GM21825 (cell line): Measurements from ENCODE around the gene SPIN1.

Source experiments
- ATAC-seq: cut with Tn5 transposase; IDR thresholded peaks from one replicate; pipeline ENCODE4 v1.9.1; 2021; ENCODE audit warnings: mild to moderate bottlenecking, moderate library complexity; ENCODE audit not compliant: unreplicated experiment

SPIN1 gene

DNA sequence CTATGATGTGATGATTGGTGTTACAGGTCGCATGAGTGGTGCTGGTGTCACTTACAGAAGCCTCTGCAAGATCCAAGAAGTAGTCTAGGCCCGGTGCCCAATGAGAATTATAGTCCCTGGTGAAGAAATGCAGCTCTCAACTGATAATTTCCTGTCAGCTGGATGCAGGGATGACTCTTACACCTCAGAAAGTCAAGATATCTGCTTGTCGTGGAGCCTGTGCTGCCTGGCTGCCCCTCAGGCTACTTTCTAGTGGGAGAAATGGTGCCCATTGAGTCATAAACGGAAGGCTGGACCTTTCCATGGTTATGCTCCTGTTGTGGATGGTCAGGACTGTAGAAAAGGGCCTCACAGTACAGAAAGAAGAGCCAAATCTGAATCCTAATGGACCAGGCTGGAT is 99.9 kb downstream of the SPIN1 start:
- no peak for ATAC-seq

DNA sequence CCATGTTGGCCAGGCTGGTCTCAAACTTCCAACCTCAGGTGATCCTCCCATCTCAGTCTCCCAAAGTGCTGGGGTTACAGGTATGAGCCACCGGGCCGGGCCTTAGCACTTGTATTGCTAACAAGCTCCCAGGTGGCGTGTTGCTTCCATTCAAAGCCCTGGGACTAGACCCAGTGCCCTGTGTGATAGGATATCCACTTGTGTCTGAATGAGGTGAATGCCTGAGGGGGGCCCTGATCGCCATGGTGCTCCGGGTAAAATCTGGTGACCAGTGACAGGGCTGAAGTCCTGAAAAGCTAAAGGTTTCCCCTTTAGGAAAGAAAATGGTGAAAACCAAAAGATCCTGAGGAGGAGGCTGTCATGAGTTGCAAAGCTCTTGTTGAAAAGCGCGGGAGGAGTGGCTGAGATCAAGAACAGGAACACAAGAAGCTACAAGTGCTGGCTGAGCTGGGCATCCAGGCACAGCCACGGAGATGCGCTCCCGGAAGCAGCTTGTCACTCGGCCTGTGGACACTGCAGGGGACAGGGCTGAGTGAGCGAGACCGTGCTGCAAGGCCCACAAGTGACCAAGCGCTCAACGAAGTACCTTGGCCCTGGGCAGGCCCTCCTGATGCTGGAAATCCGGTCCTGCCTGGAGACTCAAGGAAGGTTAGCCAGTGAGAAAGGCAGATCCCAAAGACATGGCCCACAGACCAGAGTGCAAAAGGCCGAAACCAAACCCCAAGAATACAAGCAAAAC is 106.9 kb downstream of the SPIN1 start:
- ATAC-seq, result no peak

DNA sequence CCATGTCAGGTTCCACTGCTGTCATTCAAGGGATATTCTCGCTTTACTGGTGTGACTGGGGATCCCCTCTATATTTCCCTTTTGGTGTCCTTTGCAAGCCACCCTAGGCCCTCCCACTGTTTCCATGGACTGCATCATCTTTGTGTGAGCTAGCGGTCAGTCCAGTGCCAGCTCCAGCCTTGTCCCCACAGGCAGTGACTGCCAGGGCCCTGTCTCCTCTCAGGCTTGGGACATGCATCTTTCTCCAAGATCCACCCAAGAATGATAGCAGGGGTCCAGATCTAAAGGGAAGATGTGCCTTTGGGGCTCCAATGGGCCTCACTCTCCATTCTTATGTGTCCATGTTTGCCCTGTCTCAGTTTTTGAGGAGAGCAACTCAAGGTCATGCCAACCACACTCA is 109.0 kb downstream of the SPIN1 start:
- ATAC-seq, result no peak

GRCh38 chr9:88498880-88499279 is 110.6 kb downstream of the SPIN1 start:
- ATAC-seq, result no peak

DNA sequence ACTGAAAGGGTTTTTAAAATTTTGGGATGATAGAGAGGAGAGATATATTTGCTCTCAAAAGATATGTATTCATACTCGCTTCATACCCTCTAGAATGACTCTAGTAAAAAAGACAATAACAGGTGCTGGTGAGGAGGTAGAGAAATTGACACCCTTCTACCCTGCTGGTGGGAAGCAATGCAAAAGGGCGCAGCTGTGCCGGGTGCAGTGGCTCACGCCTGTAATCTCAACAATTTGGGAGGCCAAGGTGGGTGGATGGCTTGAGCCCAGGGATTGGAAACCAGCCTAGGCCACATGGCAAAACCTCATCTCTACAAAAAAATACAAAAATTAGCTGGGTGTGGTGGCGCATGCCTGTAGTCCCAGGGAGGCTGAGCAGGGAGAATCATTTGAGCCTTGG is 112.8 kb downstream of the SPIN1 start:
- no peak for ATAC-seq

GRCh38 chr9:88502552-88503034 is 114.3 kb downstream of the SPIN1 start:
- ATAC-seq, result no peak

DNA sequence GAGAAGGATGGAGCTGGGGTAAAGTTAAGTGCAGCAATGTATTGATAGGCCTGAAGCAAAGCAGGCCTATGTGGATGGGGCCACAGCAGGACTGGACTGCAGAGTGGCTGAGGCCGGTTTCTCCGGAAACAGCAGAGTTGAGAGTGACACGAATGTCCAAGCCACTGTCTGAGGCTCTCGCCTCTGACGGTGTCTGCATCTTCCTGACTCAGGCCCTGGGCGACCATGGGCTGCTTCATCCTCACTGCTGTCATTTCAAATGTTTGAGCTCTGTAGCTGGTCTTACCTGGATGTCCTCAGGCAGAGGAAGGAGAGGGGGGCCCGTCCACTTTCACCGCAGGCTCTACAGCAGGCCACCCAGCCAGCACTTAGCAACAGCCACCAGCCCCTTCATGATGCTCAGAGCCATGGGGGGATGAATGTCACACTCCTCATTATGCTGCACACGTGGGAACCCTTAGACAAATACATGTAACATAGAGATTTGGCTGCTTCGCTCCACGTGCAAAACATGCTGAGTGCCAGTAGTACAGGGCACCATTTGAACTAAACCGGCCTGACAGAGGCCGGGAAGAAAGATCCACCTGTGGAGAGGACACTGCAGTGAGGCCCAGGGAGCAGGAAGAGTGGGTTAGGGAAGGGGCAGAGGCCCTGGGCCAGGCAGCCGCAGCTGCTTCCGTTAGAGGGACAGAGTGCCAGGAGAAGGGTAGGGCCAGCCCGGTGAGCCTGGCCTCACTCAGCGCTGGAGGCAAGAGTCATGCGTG is 115.0 kb downstream of the SPIN1 start:
- no peak for ATAC-seq

DNA sequence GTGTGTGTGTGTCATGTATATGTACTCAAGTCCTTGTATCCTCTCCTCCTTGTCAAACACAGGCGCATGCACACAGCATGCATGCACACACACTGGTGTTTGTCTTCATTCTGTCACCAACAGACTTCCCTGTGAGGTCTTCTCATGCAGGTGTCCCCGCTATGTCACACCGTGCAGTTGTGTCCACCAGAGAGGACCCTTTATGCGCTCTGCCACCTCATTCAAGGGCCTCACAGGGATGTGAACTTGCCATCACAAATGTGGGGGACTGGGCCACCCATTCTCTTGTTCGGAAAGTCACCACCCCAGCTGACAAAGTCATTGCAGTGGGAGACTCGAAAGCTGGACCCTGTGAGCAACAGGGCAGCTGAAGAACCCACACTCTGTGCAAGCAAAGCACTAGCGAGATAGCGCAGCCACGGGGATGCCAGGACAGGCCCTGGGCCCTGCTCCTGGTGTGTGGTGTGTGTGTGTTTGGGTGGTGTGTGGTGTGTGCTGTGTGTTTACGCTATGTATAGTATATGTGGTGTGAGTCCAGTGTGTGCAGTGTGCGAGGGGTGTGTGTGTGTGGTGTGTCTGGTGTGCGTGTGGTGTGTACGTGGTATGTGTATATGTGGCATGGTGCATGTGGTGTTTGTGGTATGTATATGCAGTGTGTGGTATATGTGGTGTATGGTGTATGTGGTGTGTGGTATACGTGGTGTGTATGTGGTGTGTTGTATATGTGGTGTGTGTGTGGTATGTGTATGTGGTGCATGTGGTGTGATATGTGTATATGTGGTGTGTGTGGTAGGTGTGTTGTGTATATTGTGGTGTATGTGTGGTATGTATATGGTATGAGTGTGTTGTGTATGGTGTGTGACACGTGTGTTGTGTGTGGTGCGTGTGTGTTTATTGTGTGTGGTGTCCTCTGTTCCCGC is 115.9 kb downstream of the SPIN1 start:
- no peak for ATAC-seq

DNA sequence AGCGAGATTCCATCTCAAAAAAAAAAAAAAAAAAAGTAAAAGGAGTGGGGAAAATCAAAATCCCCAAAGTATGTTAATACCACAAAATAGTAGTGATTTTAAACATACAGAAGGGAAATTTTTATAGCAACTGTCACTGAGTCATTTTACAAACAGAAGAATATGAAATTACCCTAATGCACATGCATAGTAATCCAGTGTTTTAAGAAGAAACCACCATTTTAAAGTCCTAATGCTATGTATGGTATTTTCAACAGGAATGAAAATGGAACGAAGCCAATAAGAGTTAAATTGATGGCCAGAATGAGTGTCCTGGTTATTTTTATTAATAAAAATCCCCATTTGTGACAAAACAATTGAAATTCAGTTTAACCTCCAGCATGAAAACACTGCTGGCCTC is 120.1 kb downstream of the SPIN1 start:
- ATAC-seq, result no peak

GRCh38 chr9:88511906-88512305 is 123.7 kb downstream of the SPIN1 start:
- ATAC-seq, result no peak

- ATAC-seq, result no peak
Observed at GRCh38 chr9:88514247-88514646, 126.0 kb downstream of the SPIN1 start.

- ATAC-seq, result no peak
Observed at GRCh38 chr9:88521308-88521707, 133.1 kb downstream of the SPIN1 start.

GRCh38 chr9:88522360-88522759 is 134.1 kb downstream of the SPIN1 start:
- no peak for ATAC-seq

DNA sequence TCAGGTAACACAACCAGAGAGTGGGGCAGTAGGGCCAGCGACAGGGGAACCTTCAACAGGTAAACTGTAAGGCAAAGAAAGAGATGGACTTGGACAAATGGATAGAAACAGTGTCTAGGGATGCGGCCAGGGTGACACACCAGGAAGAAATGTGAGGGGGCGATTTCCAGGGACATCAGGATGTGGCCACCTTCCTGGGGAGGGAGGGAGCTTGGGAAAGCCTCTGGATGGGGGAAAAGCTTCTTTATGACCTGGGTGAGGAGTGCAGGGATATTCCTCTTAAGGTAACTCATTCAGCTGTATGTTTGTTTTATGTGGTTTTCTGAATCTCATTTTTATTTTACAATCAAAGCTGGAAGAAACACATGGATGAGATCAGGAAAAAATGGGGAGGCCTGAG is 134.8 kb downstream of the SPIN1 start:
- ATAC-seq, result no peak

GRCh38 chr9:88524911-88525310 is 136.7 kb downstream of the SPIN1 start:
- ATAC-seq, result no peak

- no peak for ATAC-seq
Observed at GRCh38 chr9:88527618-88528017, 139.4 kb downstream of the SPIN1 start.
